ENCODE measurements around the gene MEP1B.
"Not testable (repeated sequence)": the region's sequence is repeated elsewhere in the genome, so short reads cannot be mapped to it uniquely, and the experiment has no call there.

The MEP1B gene

DNA sequence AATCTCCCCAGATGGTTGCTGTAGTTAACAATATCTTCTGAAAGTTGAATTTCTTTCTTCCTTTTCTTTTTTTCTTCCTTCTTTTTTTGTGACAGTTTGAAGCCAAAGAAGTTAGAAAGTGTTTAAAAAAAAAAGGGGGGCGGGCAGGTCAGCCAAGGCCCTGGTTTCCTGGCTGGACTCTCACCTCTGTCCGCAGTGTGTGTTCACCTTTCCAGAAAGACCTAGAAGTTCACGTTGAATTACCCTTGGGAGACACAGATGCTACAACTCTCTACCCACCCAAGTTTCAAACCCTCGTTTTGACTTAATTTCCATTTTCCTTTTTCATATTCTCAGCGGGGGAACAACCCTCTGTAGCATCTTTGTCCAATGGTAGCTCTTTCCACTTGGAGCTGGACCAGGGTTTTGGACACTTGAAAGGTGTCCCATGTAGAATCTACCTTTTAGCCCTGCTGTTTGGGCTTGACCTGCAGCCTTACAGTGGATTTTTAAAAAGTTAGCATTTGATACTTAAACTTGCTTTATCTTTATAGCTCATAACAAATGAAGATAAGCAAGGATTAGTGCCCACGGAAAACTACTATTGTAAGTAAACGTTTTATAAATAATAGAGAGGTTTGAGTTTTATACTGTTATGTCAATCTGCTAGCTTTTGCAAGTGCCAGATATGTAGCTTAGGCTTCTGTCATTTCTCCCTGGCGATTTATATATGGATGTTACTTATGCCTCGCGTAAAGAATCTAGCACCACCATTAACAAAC lies 20.0 kb downstream of the MEP1B start:
- DNase-seq (ENCODE audit: low read depth), result no peak

DNA sequence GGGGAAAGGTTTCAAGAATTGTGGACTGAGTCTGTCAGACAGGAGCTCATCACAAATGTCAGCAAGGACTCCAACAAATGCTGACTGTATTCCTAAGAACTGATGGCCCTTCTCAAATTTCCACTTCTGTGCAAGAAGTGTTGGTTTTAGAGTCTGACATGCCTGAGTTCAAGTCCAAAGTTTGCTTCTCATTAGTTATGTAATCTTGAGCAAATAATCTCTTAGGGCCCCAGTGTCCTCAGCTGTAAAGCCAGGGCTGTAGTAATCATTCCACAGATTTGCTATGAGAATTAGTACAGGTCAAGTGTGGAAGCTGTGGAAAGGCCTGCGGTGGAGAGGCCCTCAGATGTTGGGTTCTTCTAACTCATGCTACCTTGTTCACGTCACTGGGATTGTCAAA lies 23.9 kb downstream of the MEP1B start:
- DNase-seq (ENCODE audit: low read depth), result no peak

DNA sequence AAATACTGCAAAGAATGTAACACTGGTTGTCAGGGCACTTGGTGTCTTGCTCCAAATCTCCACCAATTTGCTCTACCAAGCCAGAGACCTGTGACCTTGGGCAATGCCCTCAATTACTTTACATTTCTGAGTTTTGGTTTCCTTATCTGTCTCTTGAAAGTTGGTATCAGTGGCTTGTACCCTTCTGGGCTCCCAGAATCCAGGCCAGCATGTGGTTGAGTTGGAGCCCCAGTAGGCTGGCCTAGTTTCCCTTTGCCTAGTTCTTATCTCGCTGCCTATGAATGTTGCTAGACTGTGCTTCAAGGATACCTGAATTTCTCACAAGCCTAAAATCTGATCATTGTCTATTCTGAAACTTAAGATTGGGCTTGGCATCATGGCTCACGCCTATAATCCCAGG lies 26.6 kb downstream of the MEP1B start:
- no peak for DNase-seq (ENCODE audit: low read depth)

DNA sequence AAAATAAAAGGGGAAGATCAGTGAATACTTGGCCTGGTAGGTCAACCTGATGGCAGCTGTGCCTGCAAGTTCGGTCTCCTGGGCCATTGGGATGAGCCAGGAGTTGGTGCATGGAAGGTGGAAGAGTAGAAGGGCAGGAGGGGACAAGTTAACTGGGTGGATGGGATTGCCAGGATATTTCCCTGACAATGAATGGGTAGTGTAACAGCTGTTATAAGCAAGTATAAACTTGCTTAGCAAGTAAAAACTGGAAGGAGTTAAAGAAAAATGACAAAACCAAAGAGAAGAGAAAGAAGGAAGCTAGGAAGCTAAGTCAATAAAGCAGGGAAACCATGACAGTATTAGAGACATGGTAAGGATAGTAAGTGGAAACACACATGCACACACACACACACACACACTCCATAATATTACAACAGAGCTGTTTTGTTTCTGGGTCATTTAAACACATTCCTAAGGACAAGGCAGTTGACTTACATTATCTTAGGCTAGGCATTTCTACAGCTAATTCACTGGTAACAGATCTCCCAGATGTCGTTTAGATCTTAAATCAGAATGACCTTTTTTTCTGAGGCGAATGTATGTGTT lies 29.7 kb downstream of the MEP1B start:
- DNase-seq (ENCODE audit: low read depth), result no peak

DNA sequence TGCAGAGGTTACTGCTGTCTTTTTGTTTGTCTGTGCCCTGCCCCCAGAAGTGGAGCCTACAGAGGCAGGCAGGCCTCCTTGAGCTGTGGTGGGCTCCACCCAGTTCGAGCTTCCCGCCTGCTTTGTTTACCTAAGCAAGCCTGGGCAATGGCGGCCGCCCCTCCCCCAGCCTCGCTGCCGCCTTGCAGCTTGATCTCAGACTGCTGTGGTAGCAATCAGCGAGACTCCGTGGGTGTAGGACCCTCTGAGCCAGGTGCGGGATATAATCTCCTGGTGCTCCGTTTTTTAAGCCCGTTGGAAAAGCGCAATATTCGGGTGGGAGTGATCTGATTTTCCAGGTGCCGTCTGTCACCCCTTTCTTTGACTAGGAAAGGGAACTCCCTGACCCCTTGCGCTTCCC lies 43.5 kb downstream of the MEP1B start:
- not testable (repeated sequence) for DNase-seq (ENCODE audit: low read depth)

DNA sequence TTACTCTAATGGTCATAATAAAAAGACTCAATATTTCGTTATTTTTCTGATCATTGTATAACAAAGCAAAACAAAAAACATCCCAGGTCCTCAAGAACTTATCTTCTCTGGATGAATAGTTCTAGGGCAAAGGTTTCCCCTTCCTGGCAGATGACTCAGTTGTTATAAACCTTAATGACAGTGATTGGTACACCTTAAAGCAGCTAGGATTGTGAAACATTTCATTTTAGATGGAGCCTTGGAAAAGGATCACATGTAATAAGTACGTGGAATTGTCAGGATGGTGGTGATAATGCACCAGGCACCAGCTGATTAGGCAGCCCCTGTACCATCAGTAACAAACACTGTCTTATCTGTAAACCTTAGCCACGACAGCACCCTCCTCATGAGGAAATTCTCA lies 47.2 kb downstream of the MEP1B start:
- no peak for DNase-seq (ENCODE audit: low read depth)

DNA sequence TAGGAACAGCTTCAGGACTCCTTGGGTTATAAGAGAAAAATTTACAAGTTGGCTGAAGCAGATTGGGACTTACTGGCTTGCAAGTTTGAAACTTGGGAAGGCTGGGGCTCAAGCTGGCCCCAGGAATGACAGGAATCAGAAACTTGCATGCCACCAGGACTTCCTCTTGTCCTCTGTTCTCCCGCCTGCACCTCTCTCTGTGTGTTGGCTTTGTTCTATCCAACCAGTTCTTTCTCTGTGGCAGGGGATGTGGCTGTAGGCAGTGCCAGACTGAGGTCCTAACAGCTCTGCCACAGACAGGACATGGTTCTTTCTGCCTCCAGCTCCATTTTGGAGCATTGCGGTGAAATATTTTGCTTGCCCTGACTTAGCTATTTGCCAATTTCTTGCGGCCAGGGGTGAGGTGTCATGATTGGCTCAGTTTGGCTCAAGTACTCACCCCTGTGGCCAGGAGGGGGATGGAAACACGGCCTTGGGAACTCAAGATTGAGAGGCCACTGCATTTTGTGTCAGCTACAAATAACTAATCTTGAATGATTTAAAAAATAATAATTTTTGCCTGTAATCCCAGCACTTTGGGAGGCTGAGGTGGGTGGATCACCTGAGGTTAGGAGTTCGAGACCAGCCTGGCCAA lies 48.9 kb downstream of the MEP1B start:
- DNase-seq (ENCODE audit: low read depth), result no peak

DNA sequence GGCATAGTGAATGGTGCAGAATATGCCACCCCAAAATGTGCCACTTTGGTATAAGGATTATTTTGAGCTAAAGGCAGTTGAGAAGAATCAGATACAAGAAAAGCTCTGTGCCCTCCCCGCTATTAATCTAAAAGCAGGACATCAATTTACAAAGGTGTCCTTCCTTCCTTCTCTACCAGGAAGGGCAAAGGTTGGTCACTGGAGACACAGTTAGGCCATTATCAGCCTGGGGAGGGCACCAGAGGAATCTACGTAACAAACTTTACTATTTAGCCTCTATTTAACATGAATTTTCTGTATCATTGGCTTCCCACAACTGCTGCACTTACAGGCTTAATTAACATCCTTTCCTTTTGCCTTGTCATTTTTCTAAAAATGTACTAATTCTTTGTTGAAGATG lies 52.6 kb downstream of the MEP1B start:
- no peak for DNase-seq (ENCODE audit: low read depth)

DNA sequence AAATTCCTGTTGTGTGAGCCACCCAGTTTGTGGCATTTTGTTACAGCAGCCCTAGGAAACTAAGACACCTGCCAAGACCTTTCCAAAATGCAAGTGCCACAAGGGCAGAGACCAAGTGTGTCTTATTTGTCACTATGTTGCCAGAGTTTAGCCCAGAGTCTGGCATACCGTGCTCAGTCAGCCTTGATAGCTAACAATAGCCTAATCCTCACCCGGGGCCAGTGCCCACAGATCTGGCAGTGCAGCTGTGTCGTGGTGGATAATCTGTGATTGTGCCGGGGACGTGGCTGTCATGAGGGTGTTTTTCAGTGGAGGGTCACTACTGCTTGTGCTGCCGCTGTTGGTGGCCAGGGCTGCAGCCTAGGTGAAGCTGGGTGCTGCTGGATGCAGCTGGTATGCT lies 53.5 kb downstream of the MEP1B start:
- no peak for DNase-seq (ENCODE audit: low read depth)

DNA sequence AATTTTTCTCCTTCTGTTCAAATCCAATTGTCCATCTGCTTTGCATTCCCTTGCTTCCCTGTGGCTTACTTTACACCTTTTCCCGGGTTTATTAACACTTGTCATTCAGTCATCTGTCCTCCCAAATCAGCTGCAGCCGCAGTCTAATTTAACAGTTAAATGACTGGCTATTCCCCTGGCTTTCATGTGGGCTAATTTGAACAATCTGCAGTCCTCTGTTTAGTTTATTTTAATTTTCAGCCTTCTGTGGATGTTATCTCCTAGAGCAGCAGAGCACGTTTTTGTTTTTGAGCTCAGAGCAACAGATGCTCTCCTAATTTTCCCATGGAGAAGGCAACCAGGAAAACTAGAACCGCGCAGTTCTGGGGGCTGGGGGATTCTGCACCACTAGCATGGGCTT lies 55.0 kb downstream of the MEP1B start:
- no peak for DNase-seq (ENCODE audit: low read depth)

DNA sequence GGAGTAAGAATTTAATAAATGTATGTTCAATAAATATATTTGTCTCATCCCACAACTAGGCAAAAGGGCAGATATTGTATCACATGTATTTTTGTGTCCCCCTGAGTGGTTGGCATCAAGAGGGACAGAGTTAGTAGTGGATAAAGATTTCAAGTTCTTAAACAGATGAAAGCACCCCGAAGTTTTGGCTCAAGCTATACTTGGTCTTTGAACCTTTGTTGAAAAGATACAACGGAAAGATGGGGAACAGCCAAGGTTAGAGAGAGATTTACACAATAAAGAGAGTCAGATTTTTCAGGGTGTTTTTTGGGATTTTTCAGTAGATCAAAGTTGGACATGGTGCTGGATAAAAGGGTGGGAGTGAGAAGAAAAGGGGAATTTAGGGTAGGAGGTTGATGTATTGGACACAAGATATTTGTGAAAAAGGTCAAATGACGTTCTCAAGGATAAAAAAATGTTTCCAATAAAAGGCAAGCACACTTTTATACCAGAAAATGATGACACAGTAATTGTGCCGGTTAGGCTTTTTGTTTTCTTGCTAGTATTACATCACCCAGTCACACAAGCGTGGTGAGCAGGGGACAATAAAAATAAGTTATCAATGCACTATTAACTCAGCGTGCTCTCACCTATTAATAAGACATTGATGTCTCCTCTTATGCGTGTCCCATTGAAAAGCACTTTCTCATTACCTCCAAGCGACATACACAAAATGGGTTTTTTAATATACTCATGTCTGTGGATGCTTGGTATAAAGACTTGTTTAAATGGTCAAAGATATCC lies 59.5 kb downstream of the MEP1B start:
- DNase-seq (ENCODE audit: low read depth), result no peak

DNA sequence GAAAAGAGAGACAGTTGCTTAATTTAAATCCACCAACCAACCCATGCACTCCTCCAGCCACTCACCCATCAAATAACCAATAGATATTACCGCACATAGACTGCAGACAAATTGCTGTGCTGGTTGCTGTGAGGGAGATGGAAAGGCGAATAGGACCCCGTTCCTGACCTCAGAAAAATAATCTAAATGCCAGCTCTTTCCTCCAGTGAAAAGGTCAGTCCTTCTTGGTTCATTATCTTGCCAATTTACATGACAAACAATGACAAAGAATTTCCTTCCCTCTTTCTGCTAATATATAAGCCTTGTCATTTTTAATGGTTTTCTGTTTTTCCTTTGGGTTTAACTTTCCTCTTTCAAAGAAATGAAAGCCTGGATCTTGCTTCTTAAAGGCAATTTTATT lies 61.6 kb downstream of the MEP1B start:
- no peak for DNase-seq (ENCODE audit: low read depth)

DNA sequence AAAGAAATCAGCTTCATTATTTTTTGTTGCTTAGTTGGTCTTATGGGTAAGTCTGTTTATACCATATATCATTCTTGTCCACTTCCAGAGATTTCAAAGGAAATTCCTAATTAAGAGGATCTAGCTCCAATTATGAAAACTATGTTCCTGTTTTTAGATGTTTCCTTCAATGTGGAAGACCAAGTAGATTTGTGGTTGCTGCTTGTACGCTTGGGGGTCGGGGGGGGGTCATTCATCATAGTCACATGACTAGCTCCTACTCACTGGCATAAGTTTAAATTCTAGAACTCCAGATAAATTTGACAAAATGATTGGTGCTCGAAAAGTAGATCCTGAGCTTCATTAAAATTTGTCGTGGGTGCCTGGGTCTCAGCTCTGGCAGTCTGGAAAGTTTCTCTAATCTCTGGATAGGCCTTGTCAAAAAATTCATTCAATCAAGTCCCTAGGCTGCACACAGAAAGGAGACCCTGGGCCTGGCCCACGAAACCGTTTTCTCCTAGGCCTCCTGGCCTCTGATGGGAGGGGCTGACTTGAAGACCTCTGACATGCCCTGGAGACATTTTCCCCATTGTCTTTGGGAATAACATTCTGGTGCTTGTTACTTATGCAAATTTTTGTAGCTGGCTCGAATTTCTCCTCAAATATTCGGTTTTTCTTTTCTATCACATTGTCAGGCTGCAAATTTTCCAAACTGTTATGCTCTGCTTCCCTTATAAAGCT lies 62.5 kb downstream of the MEP1B start:
- no peak for DNase-seq (ENCODE audit: low read depth)

DNA sequence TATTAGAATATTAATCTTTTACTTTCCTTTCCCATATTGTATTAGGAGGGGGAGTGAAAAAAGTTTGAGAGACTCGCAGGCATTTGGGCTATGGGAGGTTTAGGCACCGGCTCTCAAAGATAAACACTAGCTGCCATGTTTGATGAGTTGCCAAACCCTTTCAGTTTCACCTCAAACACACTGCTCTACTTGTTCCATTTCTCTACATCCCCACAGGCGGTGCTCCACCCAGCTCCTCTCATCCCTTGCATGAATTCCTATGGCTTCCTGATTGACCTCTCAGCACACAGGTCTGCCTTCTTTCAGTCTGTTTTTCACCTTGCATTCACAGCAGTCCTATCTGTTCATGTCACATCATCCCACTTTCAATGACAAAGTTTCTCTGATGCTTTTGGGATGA lies 65.7 kb downstream of the MEP1B start:
- DNase-seq (ENCODE audit: low read depth), result no peak

DNA sequence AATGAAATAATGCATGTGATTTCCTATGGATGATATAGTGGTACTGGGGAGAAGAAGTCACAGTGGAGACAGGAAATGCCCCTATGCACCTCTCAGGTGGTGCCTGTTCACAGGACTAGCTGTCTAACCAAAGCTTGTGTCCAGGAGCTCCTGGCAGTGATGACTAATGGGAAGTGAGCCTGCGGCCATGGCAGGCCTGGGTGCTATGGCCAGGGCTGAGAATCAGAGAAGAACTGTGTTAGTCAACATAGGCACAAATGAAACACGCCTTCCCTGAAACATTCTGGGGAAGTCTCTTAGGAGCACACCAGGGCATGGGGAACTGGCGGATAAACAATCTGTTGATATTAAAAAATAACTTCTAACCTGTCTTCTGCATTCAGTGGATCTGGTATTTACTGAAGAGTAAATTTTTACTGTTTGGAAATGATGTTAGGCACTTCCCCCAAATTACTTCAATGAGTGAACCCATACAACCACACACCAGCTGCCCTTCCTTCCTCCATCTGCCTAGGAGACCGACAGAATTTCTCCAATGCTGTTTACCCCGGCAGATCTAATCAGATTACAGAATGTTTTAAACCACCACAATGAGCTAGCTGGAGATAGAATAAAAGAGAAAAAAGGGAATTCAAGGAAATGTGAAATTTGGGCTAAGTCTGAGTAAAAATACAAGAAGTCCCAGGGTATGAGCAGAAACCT lies 67.4 kb downstream of the MEP1B start:
- no peak for DNase-seq (ENCODE audit: low read depth)

DNA sequence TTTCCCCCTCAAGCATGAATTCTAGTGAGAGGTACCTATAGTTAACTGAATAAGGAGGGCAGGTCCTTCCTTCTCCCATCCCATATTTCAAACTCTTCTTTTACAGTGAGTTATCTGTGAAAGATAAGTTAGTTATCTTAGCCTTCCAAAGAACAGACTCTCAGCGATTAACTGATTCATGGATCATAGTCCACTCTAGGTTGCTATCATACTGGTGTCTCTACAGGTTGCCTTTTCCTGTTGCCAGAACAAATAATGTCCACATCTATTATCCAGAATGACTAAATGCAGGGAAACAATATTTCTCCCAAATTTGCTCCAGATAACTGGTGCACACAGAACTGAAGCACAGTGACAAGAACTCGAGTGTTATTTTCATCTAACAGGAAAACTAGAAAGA lies 68.3 kb downstream of the MEP1B start:
- no peak for DNase-seq (ENCODE audit: low read depth)

DNA sequence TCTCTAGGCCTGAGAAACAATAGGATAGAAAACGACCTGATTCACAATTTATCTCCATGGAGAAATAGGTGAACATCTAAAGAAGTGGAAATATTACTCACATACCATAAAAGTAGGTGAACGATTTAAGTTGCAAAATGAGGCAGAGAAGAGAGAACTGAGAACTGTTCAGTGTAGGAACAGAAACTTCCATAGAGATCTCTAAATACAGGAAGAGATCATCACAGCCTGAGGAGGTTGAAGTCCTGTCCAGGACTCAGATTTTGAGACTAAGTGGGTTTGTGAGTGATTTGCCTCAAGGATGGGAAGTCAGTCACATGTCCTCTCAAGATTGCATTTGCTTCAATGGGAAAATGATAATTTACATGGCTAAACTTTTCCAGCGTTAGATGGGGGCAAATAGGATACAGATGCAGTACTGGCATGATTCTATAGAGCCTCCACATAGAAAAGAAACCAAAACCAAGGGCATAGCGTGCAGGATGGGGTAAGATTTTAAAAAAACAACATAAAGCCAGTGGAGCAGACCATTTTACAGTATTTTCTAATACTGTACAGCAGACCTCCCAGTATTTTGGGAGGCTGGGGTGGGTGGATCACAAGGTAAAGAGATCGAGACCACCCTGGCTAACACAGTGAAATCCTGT lies 68.8 kb downstream of the MEP1B start:
- no peak for DNase-seq (ENCODE audit: low read depth)

DNA sequence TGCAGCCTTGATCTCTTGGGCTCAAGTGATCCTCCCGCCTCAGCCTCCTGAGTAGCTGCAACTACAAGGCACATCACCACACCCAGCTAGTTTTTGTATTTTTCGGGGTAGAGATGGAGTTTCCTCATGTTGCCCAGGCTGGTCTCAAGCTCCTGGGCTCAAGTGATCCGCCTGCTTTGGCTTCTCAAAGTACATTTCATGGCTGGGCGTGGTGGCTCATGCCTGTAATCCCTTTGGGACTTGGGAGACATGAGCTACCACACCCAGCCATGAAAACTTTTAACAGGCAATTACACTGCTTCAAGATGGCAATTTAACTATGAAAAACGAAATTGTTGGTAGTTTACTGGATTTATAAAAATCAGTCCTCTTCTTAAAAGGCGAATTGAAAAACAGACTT lies 69.7 kb downstream of the MEP1B start:
- DNase-seq (ENCODE audit: low read depth), result no peak

DNA sequence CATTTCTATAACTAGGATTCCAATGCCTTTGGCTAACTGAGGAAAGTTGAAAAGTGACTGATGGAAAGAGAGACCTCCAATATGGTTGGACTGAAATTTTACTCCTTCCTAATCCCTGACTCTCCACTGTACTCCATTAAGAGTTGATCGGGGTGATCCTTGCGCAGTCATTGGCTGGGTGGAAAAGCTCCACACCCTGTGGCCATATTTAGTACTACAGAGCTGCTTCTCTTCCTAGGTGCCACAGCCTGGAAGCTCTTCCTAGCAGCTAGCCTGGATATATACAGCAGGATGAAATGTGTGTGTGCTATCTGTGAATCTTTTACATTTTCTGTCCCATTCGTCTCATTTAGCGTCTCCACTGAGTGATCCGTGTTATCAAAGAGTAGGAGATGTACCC lies 71.2 kb downstream of the MEP1B start:
- no peak for DNase-seq (ENCODE audit: low read depth)

DNA sequence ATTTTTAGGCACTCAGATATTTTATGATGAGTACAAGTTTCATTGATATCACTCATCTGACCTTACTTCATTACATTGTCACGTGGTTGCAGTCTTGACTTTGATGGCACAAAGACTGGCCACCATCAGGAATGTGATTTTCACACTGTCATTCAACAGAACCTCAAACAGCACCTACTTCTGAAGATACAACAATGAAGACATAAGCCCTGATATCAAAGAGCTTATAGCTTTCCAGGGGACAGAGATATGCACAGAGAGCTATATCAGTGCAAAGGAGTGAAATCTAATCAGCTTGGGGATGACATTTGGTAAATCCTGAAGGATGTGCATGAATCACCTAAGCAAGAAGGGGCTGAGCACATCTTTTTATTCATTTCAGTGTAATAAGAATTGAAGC lies 72.3 kb downstream of the MEP1B start:
- DNase-seq (ENCODE audit: low read depth), result no peak

DNA sequence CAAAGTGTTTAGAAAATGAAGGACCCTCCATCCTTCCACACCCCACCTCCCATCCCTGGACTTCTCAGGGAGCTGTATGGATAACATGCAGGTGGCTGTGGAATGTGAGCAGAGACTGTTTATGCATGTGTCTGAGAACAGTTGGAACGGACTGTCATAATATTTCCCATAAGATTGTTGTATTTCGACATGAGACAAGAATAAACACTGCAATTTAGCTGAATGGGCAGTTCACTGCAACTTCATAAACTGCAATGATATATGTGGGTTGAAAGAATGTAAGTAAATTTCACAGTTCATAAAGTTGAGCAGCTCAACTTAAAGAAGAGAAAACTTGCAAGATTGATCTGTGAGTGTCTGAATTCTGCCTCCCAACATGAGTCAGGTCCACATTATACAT lies 74.6 kb downstream of the MEP1B start:
- no peak for DNase-seq (ENCODE audit: low read depth)
